GM12878 (cell line): Measurements from ENCODE around the gene DGLUCY. TPM values are rescaled to one million over a fixed set of nuclear protein-coding genes. Genes with fewer than 3 reads are reported as not detected.

Source experiments
- ATAC-seq: fragments of 200-7000 bp; cut with Tn5 transposase; 3 replicates; pipeline ENCODE4 v1.9.1; 2020; ENCODE audit warnings: mild to moderate bottlenecking, moderate library complexity
- BruUV-seq: library from RNA; stranded (reverse); fragments of 400-500 nt; replicated peaks from 2 replicates; lab custom pipeline; 2021; lab: Mats Ljungman, UMichigan
- CTCF ChIA-PET: fragments of 300-600 bp; sonication (Branson Sonifier 250); formaldehyde crosslinking; extraction: SDS; loops from one replicate; lab custom pipeline; 2021; ENCODE audit warnings: inconsistent platforms; lab: Yijun Ruan, JAX
- POLR2A ChIA-PET: fragments of 350-600 bp; formaldehyde crosslinking; extraction: SDS; loops from one replicate; lab custom pipeline; 2021; ENCODE audit warnings: inconsistent platforms; lab: Charles Lee
- RAD21 ChIA-PET: fragments of 300-600 bp; sonication (Branson Sonifier 250); formaldehyde crosslinking; loops from one replicate; lab custom pipeline; 2023; ENCODE audit warnings: antibody characterized with exemption; ENCODE audit not compliant: unreplicated experiment; lab: Charles Lee
- SMC1A ChIA-PET: fragments of 300-600 bp; sonication (Branson Sonifier 250); formaldehyde crosslinking; loops from one replicate; lab custom pipeline; 2023; ENCODE audit not compliant: unreplicated experiment, uncharacterized antibody; lab: Charles Lee
- DNase-seq: peaks from one replicate; pipeline ENCODE4 v3.0.0-alpha.2; 2011; ENCODE audit warnings: low read depth, low spot score
- FAIRE-seq: peaks from 3 replicates; lab custom pipeline; 2011; peaks lifted over from hg19 to GRCh38; lab: Jason Lieb, UNC
- H2AFZ ChIP-seq: 2 replicates; pipeline ENCODE4 v1.6.0; 2011; ENCODE audit warnings: low read depth, low read length, control low read depth; ENCODE audit not compliant: control insufficient read depth
- H3K27ac ChIP-seq: 2 replicates; pipeline ENCODE4 v1.5.1; 2011; ENCODE audit warnings: control low read depth; ENCODE audit not compliant: control insufficient read depth, insufficient read depth
- H3K27me3 ChIP-seq, 2 experiments: replicated peaks in 1 of 2; 2 replicates each; pipeline versions ENCODE4 v1.6.0 to v1.6.1; 2011; ENCODE audit warnings: low read length in 1 of 2; ENCODE audit not compliant: control insufficient read depth in 2 of 2, insufficient read depth in 2 of 2
- H3K36me3 ChIP-seq, 2 experiments: 2 replicates each; pipeline ENCODE4 v1.5.1; 2011; ENCODE audit warnings: low read length in 1 of 2; ENCODE audit not compliant: control insufficient read depth in 2 of 2, insufficient read depth in 2 of 2
- H3K4me1 ChIP-seq: 2 replicates; pipeline ENCODE4 v1.6.1; 2011; ENCODE audit warnings: mild to moderate bottlenecking, low read length, moderate library complexity, mixed read lengths; ENCODE audit not compliant: control insufficient read depth, insufficient read depth
- H3K4me2 ChIP-seq: 2 replicates; pipeline ENCODE4 v1.6.0; 2011; ENCODE audit warnings: control low read depth; ENCODE audit not compliant: control insufficient read depth, insufficient read depth
- H3K4me3 ChIP-seq: fragments of 200-600 bp; sonication (generic); 2 replicates; pipeline ENCODE4 v1.5.1; 2016
- H3K79me2 ChIP-seq: 2 replicates; pipeline ENCODE4 v1.6.0; 2011; ENCODE audit warnings: low read length; ENCODE audit not compliant: control insufficient read depth, insufficient read depth
- H3K9ac ChIP-seq: 2 replicates; pipeline ENCODE4 v1.8.0; 2011; ENCODE audit warnings: low read length, control low read depth, mixed read lengths; ENCODE audit not compliant: control insufficient read depth, insufficient read depth
- H3K9me3 ChIP-seq: replicated peaks from 3 replicates; pipeline ENCODE4 v1.5.1; 2011; ENCODE audit warnings: mild to moderate bottlenecking, low read length; ENCODE audit not compliant: control insufficient read depth, insufficient read depth
- H4K20me1 ChIP-seq: 2 replicates; pipeline ENCODE4 v1.6.0; 2011; ENCODE audit not compliant: control insufficient read depth, insufficient read depth
- CBX5 ChIP-seq: sonication (generic); IDR thresholded peaks from 2 replicates; pipeline ENCODE4 v1.6.1; 2016; ENCODE audit warnings: low read depth, moderate library complexity, mild to moderate bottlenecking, inconsistent platforms
- CEBPB ChIP-seq, 2 experiments: fragments of 150-350 bp in 1 of 2; IDR thresholded peaks; 2 replicates each; pipeline ENCODE4 v1.6.1; 2012 to 2014; ENCODE audit warnings: low read depth in 2 of 2, low read length in 2 of 2, borderline replicate concordance in 1 of 2, inconsistent platforms in 1 of 2
- E4F1 ChIP-seq: fragments of 450-650 bp; IDR thresholded peaks from 2 replicates; pipeline ENCODE4 v1.6.1; 2018; ENCODE audit warnings: borderline replicate concordance, mild to moderate bottlenecking; ENCODE audit not compliant: partially characterized antibody
- HDGF ChIP-seq: fragments of 450-650 bp; IDR thresholded peaks from 2 replicates; pipeline ENCODE4 v1.6.1; 2016; ENCODE audit warnings: antibody characterized with exemption
- MYC ChIP-seq: IDR thresholded peaks from 2 replicates; pipeline ENCODE4 v1.6.1; 2011; ENCODE audit warnings: mild to moderate bottlenecking, low read length, moderate library complexity, inconsistent platforms; ENCODE audit not compliant: insufficient read depth, insufficient replicate concordance, insufficient read length, severe bottlenecking
- NFYB ChIP-seq: IDR thresholded peaks from 2 replicates; pipeline ENCODE4 v1.6.1; 2011; ENCODE audit warnings: low read depth, mild to moderate bottlenecking, low read length, improper control_type of control experiment, moderate library complexity; ENCODE audit not compliant: insufficient read depth
- POLR2AphosphoS5 ChIP-seq: IDR thresholded peaks from 2 replicates; pipeline ENCODE4 v1.6.1; 2011; ENCODE audit warnings: mild to moderate bottlenecking, low read length, inconsistent platforms
- SMC3 ChIP-seq: IDR thresholded peaks from 2 replicates; pipeline ENCODE4 v1.6.1; 2011; ENCODE audit warnings: low read length, improper control_type of control experiment, borderline replicate concordance
- SREBF1 ChIP-seq: IDR thresholded peaks from 2 replicates; pipeline ENCODE4 v1.6.1; 2012; ENCODE audit warnings: mild to moderate bottlenecking, low read length
- WRNIP1 ChIP-seq: IDR thresholded peaks from 2 replicates; pipeline ENCODE4 v1.6.1; 2011; ENCODE audit warnings: low read depth, low read length, improper control_type of control experiment, borderline replicate concordance
- ZNF592 ChIP-seq: fragments of 450-650 bp; IDR thresholded peaks from 2 replicates; pipeline ENCODE4 v1.6.1; 2017; ENCODE audit warnings: mild to moderate bottlenecking, moderate library complexity
- ZSCAN29 ChIP-seq: fragments of 450-650 bp; IDR thresholded peaks from 2 replicates; pipeline ENCODE4 v1.6.1; 2017; ENCODE audit warnings: mild to moderate bottlenecking, moderate library complexity
- WGBS: methylation state at CpG from one replicate; pipeline ENCODE4 v1.1.6; 2016; ENCODE audit warnings: low lambda C conversion rate; ENCODE audit not compliant: insufficient replicate concordance, insufficient coverage; ENCODE audit errors: missing lambda C conversion rate; 5-methylcytosine and 5-hydroxymethylcytosine counted together
- in situ Hi-C: fragments of 300-500 bp; cut with MboI; formaldehyde crosslinking; loops from 9 replicates; pipeline ENCODE4 v1.14.3; 2018; ENCODE audit warnings: mixed read lengths
- intact Hi-C: fragments of 100-400 bp; cut with micrococcal nuclease; formaldehyde crosslinking; loops from one replicate; pipeline ENCODE4 v1.14.2; 2022; ENCODE audit not compliant: unreplicated experiment
- polyA plus RNA-seq, 11 experiments: library from polyadenylated mRNA; depleted of rRNA in 4 of 11; unstranded in 6 of 11; stranded (reverse) in 5 of 11; fragments of >200 nt; fragmentation: Nextera tagmentation in 4 of 11; fragmentation: Illumina TruSeq in 1 of 11; extraction: Ambion mirVana in 4 of 11; extraction: Trizol in 1 of 11; gene quantifications; 1 replicate in 1 of 11; 2 replicates in 10 of 11; pipeline versions ENCODE4 v1.2.1 to v1.2.3, GENCODE V29; 2011 to 2016; ENCODE audit warnings: inconsistent platforms in 2 of 11, missing spikeins in 2 of 11, low read depth in 1 of 11
- total RNA-seq, 4 experiments: library from RNA; depleted of rRNA in 3 of 4; stranded (reverse); fragments of >200 nt in 3 of 4; fragmentation: Illumina TruSeq in 1 of 4; extraction: Trizol in 1 of 4; gene quantifications; 2 replicates each; pipeline versions ENCODE4 v1.2.1 to v1.2.3, GENCODE V29; 2013 to 2021
- TF ChIP-seq, protein P1 (sequence below): IDR thresholded peaks from 2 replicates; pipeline ENCODE4 v1.6.1; 2012; ENCODE audit warnings: low read length, inconsistent platforms
- TF ChIP-seq, protein P2 (sequence below): IDR thresholded peaks from 2 replicates; pipeline ENCODE4 v1.6.1; 2011; ENCODE audit warnings: borderline replicate concordance, low read depth, mild to moderate bottlenecking, moderate library complexity, low read length; ENCODE audit not compliant: insufficient read depth, poor library complexity, severe bottlenecking

Gene DGLUCY
- total and polyA plus RNA-seq, 10 of the 15 experiments (the other 5 are each of a cell fraction or from before 2014, with no cell fraction given): 15.0 to 70.3 (median 55.1) TPM

DNA sequence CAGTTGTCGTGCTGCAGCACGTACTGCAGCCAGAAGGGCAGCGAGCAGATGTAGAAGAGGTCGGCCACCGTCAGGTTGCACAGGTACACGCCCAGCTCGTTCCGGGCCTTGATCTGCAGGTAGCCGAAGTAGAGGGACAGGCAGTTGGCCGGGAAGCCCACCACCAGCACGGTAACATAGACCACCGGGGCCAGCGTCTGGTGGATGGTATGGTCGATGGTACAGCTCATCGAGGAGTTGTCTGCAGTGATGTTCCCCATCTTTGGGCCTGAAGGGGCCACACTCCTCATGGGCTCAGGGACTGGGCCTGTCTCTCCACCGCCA, 120.9 kb downstream of the DGLUCY start (continued):
- TF ChIP-seq ZNF592: no peak
- TF ChIP-seq CBX5: no peak
- TF ChIP-seq, protein P1, sequence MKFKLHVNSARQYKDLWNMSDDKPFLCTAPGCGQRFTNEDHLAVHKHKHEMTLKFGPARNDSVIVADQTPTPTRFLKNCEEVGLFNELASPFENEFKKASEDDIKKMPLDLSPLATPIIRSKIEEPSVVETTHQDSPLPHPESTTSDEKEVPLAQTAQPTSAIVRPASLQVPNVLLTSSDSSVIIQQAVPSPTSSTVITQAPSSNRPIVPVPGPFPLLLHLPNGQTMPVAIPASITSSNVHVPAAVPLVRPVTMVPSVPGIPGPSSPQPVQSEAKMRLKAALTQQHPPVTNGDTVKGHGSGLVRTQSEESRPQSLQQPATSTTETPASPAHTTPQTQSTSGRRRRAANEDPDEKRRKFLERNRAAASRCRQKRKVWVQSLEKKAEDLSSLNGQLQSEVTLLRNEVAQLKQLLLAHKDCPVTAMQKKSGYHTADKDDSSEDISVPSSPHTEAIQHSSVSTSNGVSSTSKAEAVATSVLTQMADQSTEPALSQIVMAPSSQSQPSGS: no peak
- TF ChIP-seq ZSCAN29: no peak
- no peak for TF ChIP-seq WRNIP1
- TF ChIP-seq SMC3: no peak
- no peak for TF ChIP-seq NFYB

- Histone ChIP-seq H3K9me3 (peaks cover 6% of the 10 kb centered on the region), H3K79me2 (peaks cover 2% of the 10 kb centered on the region), H3K9ac (no peak overlapping the region), H3K27ac (no peak overlapping the region), H2AFZ (no peak overlapping the region), H3K4me2 (no peak overlapping the region), H3K4me3 (no peak overlapping the region), H4K20me1 (no peaks in the 10 kb centered on the region), H3K4me1 (peaks cover 19% of the 10 kb centered on the region), H3K36me3 (peaks cover 0 to 8% of the 10 kb centered on the region in 2 experiments; a peak in 2 of 4 replicates), H3K27me3 (no peaks in the 10 kb centered on the region)
- intact Hi-C loops: no loop called here
- ChIA-PET RAD21 (no interaction called here), CTCF (interaction anchor here (0.6 kb wide), 1 partner anchor 185 kb away, joined by 3 read pairs; no protein-coding TSS in a partner anchor), POLR2A (no interaction called here), SMC1A (interaction anchor here (1.7 kb wide), 1 partner anchor 8 kb away, joined by 5 read pairs; no protein-coding TSS in a partner anchor)
- ATAC-seq (no peak), DNase-seq (no peak), FAIRE-seq (no peak)
- 94% methylated on average over 7 of the region's 7 CpGs for WGBS
- in situ Hi-C loops: no loop called here
- no TSS peak for BruUV-seq
- no peak for TF ChIP-seq HDGF
- no peak for TF ChIP-seq E4F1
- no peak for TF ChIP-seq SREBF1
- no peak for TF ChIP-seq POLR2AphosphoS5
- TF ChIP-seq CEBPB (IDR thresholded peaks at IDR 0.05; ENCODE audit: borderline replicate concordance in 1 of 2, low read depth in 2 of 2, low read length in 2 of 2): no peak
- TF ChIP-seq MYC: no peak
- TF ChIP-seq, protein P2, sequence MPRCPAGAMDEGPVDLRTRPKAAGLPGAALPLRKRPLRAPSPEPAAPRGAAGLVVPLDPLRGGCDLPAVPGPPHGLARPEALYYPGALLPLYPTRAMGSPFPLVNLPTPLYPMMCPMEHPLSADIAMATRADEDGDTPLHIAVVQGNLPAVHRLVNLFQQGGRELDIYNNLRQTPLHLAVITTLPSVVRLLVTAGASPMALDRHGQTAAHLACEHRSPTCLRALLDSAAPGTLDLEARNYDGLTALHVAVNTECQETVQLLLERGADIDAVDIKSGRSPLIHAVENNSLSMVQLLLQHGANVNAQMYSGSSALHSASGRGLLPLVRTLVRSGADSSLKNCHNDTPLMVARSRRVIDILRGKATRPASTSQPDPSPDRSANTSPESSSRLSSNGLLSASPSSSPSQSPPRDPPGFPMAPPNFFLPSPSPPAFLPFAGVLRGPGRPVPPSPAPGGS: no peak
Observed at GRCh38 chr14:91235841-91236240, 122.0 kb downstream of the DGLUCY start.
